BLaER1 (cell line): ENCODE data around the gene SHE.

ENCODE experiments used
- H3K27ac ChIP-seq: shearing (Covaris generic); formaldehyde crosslinking; 2 replicates; pipeline ENCODE4 v1.8.1; 2022
- H3K27me3 ChIP-seq: shearing (Covaris generic); formaldehyde crosslinking; 2 replicates; pipeline ENCODE4 v1.8.1; 2022
- H3K36me3 ChIP-seq: shearing (Covaris generic); formaldehyde crosslinking; 2 replicates; pipeline ENCODE4 v1.8.1; 2022
- H3K4me1 ChIP-seq: shearing (Covaris generic); formaldehyde crosslinking; 2 replicates; pipeline ENCODE4 v1.8.1; 2022
- H3K4me2 ChIP-seq: shearing (Covaris generic); formaldehyde crosslinking; 2 replicates; pipeline ENCODE4 v1.8.1; 2022
- H3K4me3 ChIP-seq: shearing (Covaris generic); formaldehyde crosslinking; 2 replicates; pipeline ENCODE4 v1.8.1; 2022
- H3K9ac ChIP-seq: shearing (Covaris generic); formaldehyde crosslinking; 2 replicates; pipeline ENCODE4 v1.8.1; 2022
- H3K9me3 ChIP-seq: shearing (Covaris generic); formaldehyde crosslinking; 2 replicates; pipeline ENCODE4 v1.8.1; 2022
- H4K20me1 ChIP-seq: shearing (Covaris generic); formaldehyde crosslinking; 2 replicates; pipeline ENCODE4 v1.8.1; 2022
- Cebpa-rat ChIP-seq: shearing (Covaris generic); IDR thresholded peaks from 2 replicates; pipeline ENCODE4 v1.8.1; 2022

Gene SHE

DNA sequence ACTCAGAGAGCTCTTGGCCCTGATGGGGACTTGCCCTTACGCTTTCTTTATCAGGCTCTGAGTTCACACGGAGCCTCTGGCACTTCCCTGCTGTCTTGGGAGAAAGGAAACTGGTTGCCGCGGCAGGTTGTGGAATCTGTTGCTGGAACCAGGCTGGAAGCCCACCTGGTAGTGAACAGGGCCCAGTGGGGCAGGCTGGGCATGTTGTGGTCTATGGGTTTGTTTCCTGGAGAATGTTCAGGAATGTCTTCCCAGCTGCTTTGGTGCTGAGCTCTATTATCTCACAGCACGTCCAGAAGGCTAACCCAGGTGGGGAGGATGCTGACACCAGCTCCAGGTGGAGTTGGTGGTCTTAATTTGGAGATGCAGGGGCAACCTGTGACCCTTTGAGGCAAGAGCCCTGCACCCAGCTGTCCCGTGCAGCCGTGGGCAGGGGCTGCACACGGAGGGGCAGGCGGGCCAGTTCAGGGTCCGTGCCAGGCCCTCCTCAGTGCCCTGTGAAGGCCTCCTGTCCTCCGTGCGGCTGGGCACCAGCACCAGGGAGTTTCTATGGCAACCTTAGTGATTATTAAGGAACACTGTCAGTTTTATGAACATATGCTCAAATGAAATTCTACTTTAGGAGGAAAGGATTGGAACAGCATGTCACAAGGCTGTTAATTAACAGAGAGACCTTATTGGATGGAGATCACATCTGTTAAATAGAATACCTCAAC, 33.5 kb downstream of the SHE start:
- Histone ChIP-seq H3K4me3 (no peak overlapping the region), H3K4me2 (no peak overlapping the region), H3K36me3 (no peaks in the 10 kb centered on the region), H3K27ac (no peak overlapping the region), H4K20me1 (no peaks in the 10 kb centered on the region), H3K27me3 (no peaks in the 10 kb centered on the region), H3K9ac (no peak overlapping the region), H3K4me1 (peaks cover 15% of the 10 kb centered on the region), H3K9me3 (no peaks in the 10 kb centered on the region)
- TF ChIP-seq Cebpa-rat, result no peak

DNA sequence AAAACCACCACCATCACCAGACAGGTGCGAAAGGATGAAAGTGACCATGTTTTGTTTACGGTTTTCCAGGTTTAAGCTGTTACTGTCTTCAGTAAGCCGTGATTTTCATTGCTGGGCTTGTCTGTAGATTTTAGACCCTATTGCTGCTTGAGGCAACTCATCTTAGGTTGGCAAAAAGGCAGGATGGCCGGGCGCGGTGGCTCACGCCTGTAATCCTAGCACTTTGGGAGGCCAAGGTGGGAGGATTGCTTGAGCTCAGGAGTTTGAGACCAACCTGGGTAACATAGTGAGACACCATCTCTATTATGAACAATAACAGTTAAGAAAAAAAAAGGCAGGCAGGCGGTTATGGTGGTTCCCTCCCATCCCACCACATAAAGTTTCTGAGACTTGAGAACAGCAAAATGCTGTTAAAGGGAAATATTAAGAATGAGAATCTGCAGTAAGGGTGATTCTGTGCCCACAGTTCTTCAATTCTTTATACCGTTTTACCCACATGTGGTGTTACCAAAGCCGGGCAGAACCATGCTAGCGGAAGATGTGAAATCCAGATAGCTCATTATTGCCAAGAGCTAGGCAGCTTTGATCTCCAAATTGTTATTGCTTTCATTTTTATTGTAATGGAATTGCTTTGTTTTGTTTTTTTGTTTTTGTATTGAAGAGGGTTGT, 34.6 kb downstream of the SHE start:
- Histone ChIP-seq H3K4me3 (no peak overlapping the region), H3K4me1 (peaks cover 19% of the 10 kb centered on the region)
- TF ChIP-seq Cebpa-rat, result no peak

DNA sequence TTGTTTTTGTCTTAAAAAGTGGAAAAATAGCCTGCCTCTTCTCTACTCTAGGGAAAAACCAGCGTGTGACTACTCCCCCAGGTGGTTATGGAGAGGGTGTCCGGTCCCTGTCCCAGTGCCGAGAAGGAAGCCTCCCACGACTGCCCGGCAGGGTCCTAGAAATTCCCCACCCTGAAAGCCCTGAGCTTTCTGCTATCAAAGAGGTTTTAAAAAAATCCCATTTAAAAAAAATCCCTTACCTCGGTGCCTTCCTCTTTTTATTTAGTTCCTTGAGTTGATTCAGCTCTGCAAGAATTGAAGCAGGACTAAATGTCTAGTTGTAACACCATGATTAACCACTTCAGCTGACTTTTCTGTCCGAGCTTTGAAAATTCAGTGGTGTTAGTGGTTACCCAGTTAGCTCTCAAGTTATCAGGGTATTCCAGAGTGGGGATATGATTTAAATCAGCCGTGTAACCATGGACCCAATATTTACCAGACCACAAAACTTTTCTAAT, 35.2 kb downstream of the SHE start:
- Histone ChIP-seq H3K36me3 (no peaks in the 10 kb centered on the region), H4K20me1 (no peaks in the 10 kb centered on the region), H3K9me3 (no peaks in the 10 kb centered on the region), H3K4me2 (0 out of 2 replicates have a peak overlapping the region, but pooled peaks have one; percentile 12), H3K4me1 (peaks cover 19% of the 10 kb centered on the region), H3K27me3 (no peaks in the 10 kb centered on the region), H3K4me3 (no peak overlapping the region), H3K9ac (no peak overlapping the region), H3K27ac (no peak overlapping the region)
- no peak for TF ChIP-seq Cebpa-rat

More for the DNA sequence above, 34.6 kb downstream of the SHE start:
- H3K4me2 ChIP-seq, result no peak overlapping the region
- H3K27me3 ChIP-seq, result no peaks in the 10 kb centered on the region
- H3K9ac ChIP-seq, result no peak overlapping the region
- no peaks in the 10 kb centered on the region for H3K9me3 ChIP-seq
- H3K27ac ChIP-seq, result no peak overlapping the region
- H3K36me3 ChIP-seq, result no peaks in the 10 kb centered on the region
- H4K20me1 ChIP-seq, result no peaks in the 10 kb centered on the region

DNA sequence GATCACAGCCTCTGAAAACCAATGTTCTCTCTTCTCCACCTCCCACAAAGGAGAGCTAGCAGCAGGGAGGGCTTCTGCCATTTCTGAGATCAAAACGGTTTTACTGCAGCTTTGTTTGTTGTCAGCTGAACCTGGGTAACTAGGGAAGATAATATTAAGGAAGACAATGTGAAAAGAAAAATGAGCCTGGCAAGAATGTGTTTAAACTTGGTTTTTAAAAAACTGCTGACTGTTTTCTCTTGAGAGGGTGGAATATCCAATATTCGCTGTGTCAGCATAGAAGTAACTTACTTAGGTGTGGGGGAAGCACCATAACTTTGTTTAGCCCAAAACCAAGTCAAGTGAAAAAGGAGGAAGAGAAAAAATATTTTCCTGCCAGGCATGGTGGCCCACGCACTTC, 36.0 kb downstream of the SHE start:
- H4K20me1 ChIP-seq, result no peaks in the 10 kb centered on the region
- no peak overlapping the region for H3K4me3 ChIP-seq
- H3K9ac ChIP-seq, result no peak overlapping the region
- no peaks in the 10 kb centered on the region for H3K9me3 ChIP-seq
- H3K36me3 ChIP-seq, result no peaks in the 10 kb centered on the region
- H3K4me1 ChIP-seq, result peaks cover 19% of the 10 kb centered on the region
- H3K4me2 ChIP-seq, result 0 out of 2 replicates have a peak overlapping the region, but pooled peaks have one; percentile 12
- H3K27me3 ChIP-seq, result no peaks in the 10 kb centered on the region
- TF ChIP-seq Cebpa-rat, result no peak
- no peak overlapping the region for H3K27ac ChIP-seq

DNA sequence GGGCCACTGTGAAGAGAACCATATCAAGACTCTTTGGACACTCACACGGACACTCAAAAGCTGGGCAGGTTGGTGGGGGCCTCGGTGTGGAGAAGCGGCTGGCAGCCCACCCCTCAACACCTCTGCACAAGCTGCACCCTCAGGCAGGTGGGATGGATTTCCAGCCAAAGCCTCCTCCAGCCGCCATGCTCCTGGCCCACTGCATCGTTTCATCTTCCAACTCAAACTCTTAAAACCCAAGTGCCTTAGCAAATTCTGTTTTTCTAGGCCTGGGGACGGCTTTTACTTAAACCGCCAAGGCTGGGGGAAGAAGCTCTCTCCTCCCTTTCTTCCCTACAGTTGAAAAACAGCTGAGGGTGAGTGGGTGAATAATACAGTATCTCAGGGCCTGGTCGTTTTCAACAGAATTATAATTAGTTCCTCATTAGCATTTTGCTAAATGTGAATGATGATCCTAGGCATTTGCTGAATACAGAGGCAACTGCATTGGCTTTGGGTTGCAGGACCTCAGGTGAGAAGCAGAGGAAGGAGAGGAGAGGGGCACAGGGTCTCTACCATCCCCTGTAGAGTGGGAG, 36.5 kb downstream of the SHE start:
- Histone ChIP-seq H3K4me1 (peaks cover 19% of the 10 kb centered on the region), H3K27me3 (no peaks in the 10 kb centered on the region), H3K4me2 (no peak overlapping the region), H3K4me3 (no peak overlapping the region), H3K9ac (no peak overlapping the region), H3K27ac (no peak overlapping the region), H4K20me1 (no peaks in the 10 kb centered on the region), H3K36me3 (no peaks in the 10 kb centered on the region), H3K9me3 (no peaks in the 10 kb centered on the region)
- TF ChIP-seq Cebpa-rat, result no peak

DNA sequence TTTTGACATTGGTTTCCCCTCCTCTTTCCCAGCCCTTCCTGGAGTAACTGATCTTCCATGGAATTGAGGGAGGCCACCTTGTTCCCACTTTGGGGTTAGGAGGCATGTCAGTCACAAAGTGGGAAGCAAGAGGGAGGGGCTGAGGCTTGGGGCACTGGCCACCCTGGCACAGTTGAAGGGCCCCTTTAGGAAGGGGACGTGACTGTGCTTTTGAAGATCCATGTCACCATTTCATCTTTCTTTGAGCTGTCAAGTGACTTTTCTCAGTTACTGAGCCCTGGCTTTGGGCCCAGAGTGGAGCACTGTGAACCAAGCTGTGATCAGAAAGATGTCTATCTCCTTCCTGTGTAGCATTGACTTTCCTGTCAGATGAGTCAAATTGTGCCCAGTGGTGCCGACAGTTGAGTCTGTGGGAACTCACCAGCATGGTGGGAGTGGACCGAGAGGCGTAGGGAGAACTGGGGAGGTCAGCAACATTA, 38.7 kb downstream of the SHE start:
- no peak overlapping the region for H3K9ac ChIP-seq
- no peaks in the 10 kb centered on the region for H3K36me3 ChIP-seq
- no peaks in the 10 kb centered on the region for H3K9me3 ChIP-seq
- no peak for TF ChIP-seq Cebpa-rat
- H3K4me1 ChIP-seq, result peaks cover 19% of the 10 kb centered on the region
- H3K4me2 ChIP-seq, result peak overlapping the region; percentile 29
- H4K20me1 ChIP-seq, result no peaks in the 10 kb centered on the region
- H3K27ac ChIP-seq, result no peak overlapping the region
- no peaks in the 10 kb centered on the region for H3K27me3 ChIP-seq
- H3K4me3 ChIP-seq, result no peak overlapping the region

DNA sequence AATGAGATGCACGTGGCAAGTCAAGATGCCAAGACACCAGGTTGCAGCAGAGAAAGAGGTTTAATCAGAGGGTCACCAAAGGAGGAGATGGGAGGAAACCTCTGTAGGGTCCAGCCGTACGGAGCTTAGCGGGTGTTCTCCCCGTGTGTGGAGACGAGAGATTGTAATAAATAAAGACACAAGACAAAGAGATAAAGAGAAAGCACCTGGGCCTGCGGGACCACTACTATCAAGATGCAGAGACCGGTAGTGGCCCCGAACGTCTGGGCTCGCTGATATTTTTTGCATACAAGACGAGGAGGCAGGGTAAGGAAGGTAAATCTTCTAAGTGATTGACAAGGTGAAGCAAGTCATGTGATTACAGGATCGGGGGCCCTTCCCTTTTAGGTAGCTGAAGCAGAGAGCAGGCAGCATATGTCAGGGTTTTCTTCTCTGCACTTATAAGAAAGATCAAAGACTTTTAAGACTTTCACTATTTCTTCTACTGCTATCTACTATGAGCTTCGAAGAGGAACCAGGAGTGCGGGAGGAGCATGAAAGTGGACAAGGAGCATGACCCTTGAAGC, 41.4 kb downstream of the SHE start:
- H4K20me1 ChIP-seq, result no peaks in the 10 kb centered on the region
- H3K27me3 ChIP-seq, result no peaks in the 10 kb centered on the region
- H3K9ac ChIP-seq, result no peak overlapping the region
- H3K9me3 ChIP-seq, result no peaks in the 10 kb centered on the region
- no peak for TF ChIP-seq Cebpa-rat
- no peaks in the 10 kb centered on the region for H3K36me3 ChIP-seq
- H3K4me2 ChIP-seq, result no peak overlapping the region
- peaks cover 10% of the 10 kb centered on the region for H3K4me1 ChIP-seq
- H3K27ac ChIP-seq, result no peak overlapping the region
- H3K4me3 ChIP-seq, result no peak overlapping the region

DNA sequence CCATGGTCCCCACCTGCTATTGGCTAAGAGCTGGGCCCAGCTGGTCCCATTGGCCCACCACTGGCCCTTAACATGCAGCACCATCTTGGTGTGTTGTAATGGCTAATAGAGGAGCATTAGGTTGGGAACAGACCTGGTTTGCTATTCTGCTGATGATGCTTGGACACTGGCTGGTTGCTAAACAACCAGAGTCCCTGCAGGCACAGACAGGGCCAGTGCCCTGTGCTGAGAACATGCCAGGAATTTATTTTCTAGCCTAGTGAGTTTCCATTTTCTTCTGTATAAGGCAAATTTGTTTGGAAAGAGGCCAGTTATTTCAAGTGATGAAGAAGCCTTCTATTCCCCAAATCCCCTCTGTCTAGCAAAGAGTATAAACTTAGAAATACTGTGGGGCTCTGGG, 43.1 kb downstream of the SHE start:
- H3K36me3 ChIP-seq, result no peaks in the 10 kb centered on the region
- H3K27me3 ChIP-seq, result no peaks in the 10 kb centered on the region

DNA sequence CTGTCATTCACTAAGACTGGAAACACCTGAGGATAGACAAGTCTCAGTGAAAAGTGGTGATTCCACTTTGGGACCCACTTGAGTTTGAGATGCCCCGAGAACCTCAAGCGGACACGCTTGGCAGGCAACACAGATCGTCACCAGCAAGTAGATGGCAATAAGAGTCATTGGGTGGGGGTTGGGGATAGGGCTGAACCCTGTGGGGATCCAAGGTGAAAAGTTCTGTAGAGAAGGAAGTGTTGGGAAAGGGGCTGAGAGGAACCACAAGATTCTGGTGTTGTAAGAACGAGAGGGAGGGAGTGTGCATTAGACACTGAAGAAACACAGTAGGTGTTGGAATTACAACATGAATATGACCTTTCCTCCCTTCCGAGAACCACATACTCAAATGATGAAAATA, 45.6 kb downstream of the SHE start:
- H3K9me3 ChIP-seq, result no peaks in the 10 kb centered on the region
- no peak overlapping the region for H3K9ac ChIP-seq
- H3K27me3 ChIP-seq, result no peaks in the 10 kb centered on the region
- no peak overlapping the region for H3K4me2 ChIP-seq
- no peak for TF ChIP-seq Cebpa-rat
- H3K4me1 ChIP-seq, result peaks cover 19% of the 10 kb centered on the region
- H3K4me3 ChIP-seq, result no peak overlapping the region
- no peaks in the 10 kb centered on the region for H3K36me3 ChIP-seq
- H3K27ac ChIP-seq, result no peak overlapping the region
- H4K20me1 ChIP-seq, result no peaks in the 10 kb centered on the region

More for the DNA sequence above, 43.1 kb downstream of the SHE start:
- H3K9me3 ChIP-seq, result no peaks in the 10 kb centered on the region
- no peak for TF ChIP-seq Cebpa-rat
- no peak overlapping the region for H3K4me3 ChIP-seq
- no peak overlapping the region for H3K4me2 ChIP-seq
- peaks cover 18% of the 10 kb centered on the region for H3K4me1 ChIP-seq
- no peaks in the 10 kb centered on the region for H4K20me1 ChIP-seq
- no peak overlapping the region for H3K27ac ChIP-seq
- H3K9ac ChIP-seq, result no peak overlapping the region
